ENCODE measurements around the gene TACSTD2.
"Not testable (repeated sequence)": the region's sequence is repeated elsewhere in the genome, so short reads cannot be mapped to it uniquely, and the experiment has no call there.

Gene TACSTD2

DNA sequence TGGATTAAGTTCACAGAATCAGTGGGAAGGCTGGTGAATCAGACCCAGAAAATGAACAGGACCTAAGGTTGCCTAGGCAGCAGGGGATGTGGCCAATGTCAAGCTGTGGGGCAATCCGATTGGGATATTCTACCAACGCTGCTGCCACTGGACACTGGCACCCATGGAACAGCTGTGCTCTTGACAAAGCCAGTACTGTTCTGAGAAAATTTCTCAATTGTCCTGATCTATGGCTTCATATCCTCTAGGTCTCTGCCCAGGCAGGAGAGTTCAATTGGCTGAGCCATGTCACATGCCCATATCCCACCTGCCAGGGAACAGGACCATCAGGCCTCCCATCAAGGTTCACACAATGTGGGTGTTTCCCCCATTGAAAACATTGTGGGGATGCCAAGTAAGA, 6.2 kb downstream of the TACSTD2 start:
- no peak for DNase-seq (ENCODE audit: low spot score)
- in situ Hi-C loops (cut with MboI; ENCODE audit: low sequenced_read_pairs, unreplicated experiment) = no loop called here
- no peak for TF ChIP-seq CTCF (IDR thresholded peaks at IDR 0.05; ENCODE audit: borderline replicate concordance, control extremely low read depth, extremely low read depth, insufficient read depth, missing control alignments)

DNA sequence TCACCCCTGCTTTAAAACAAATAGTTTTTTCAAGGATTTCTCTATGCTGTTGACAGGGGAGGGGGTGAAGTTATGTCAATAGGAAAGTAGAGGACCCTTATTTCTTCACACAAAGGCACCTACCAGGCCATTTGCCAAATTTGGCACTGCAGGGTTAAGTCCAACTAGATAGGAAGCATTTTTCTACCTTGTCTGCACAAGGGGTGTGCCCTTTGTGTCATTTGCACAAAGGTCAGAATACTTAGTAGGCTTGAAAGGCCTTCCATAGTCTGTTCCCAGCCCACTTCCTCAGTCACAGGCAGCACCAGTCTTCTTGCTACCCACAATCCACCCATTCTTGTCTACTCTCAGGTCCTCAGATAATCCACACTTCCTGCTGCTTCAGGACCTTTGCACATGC, 7.0 kb downstream of the TACSTD2 start:
- in situ Hi-C loops (cut with MboI; ENCODE audit: low sequenced_read_pairs, unreplicated experiment) = no loop called here
- DNase-seq (ENCODE audit: low spot score) = no peak
- TF ChIP-seq CTCF (IDR thresholded peaks at IDR 0.05; ENCODE audit: borderline replicate concordance, control extremely low read depth, extremely low read depth, insufficient read depth, missing control alignments) = no peak

- no peak for TF ChIP-seq CTCF (IDR thresholded peaks at IDR 0.05; ENCODE audit: borderline replicate concordance, control extremely low read depth, extremely low read depth, insufficient read depth, missing control alignments)
- in situ Hi-C loops (cut with MboI; ENCODE audit: low sequenced_read_pairs, unreplicated experiment) = no loop called here
- DNase-seq (ENCODE audit: low spot score) = no peak
These were observed 8.1 kb downstream of the TACSTD2 start for GRCh38 chr1:58568911-58569310.

- no peak for DNase-seq (ENCODE audit: low spot score)
- in situ Hi-C loops (cut with MboI; ENCODE audit: low sequenced_read_pairs, unreplicated experiment) = no loop called here
- no peak for TF ChIP-seq CTCF (IDR thresholded peaks at IDR 0.05; ENCODE audit: borderline replicate concordance, control extremely low read depth, extremely low read depth, insufficient read depth, missing control alignments)
These were observed 8.7 kb downstream of the TACSTD2 start for GRCh38 chr1:58568271-58568860.

GRCh38 chr1:58566339-58566738, 10.7 kb downstream of the TACSTD2 start:
- DNase-seq (ENCODE audit: low spot score) = no peak
- no peak for TF ChIP-seq CTCF (IDR thresholded peaks at IDR 0.05; ENCODE audit: borderline replicate concordance, control extremely low read depth, extremely low read depth, insufficient read depth, missing control alignments)
- in situ Hi-C loops (cut with MboI; ENCODE audit: low sequenced_read_pairs, unreplicated experiment) = no loop called here

GRCh38 chr1:58563715-58564114, 13.3 kb downstream of the TACSTD2 start:
- in situ Hi-C loops (cut with MboI; ENCODE audit: low sequenced_read_pairs, unreplicated experiment); DNase-seq (ENCODE audit: low spot score): not testable (repeated sequence)

GRCh38 chr1:58561633-58562032, 15.4 kb downstream of the TACSTD2 start:
- no peak for DNase-seq (ENCODE audit: low spot score)
- in situ Hi-C loops (cut with MboI; ENCODE audit: low sequenced_read_pairs, unreplicated experiment) = no loop called here
- no peak for TF ChIP-seq CTCF (IDR thresholded peaks at IDR 0.05; ENCODE audit: borderline replicate concordance, control extremely low read depth, extremely low read depth, insufficient read depth, missing control alignments)

Measured in GM13976 (cell line).